ENCODE data around the gene NBDY.
"Not testable (repeated sequence)": the region's sequence is repeated elsewhere in the genome, so short reads cannot be mapped to it uniquely, and the experiment has no call there.

The NBDY gene

GRCh38 chrX:56729152-56729850 lies at the start of gene NBDY:
Gene NBDY (plus strand): TSS chrX:56729243. CDS start chrX:56729354, 111 bp downstream.
- DNase-seq (ENCODE audit: low read depth) = no peak
- TF ChIP-seq CTCF (IDR thresholded peaks at IDR 0.05; ENCODE audit: low read depth, low read length, missing control alignments) = no peak
- peak within 1 kb of the TSS; percentile 86 for H3K4me3 ChIP-seq (ENCODE audit: low read depth, low read length)

- DNase-seq (ENCODE audit: low read depth); H3K4me3 ChIP-seq (ENCODE audit: low read depth, low read length): not testable (repeated sequence)
Observed at GRCh38 chrX:56704530-56704929, 24.5 kb upstream of the NBDY start.

- DNase-seq (ENCODE audit: low read depth) = no peak
- TF ChIP-seq CTCF (IDR thresholded peaks at IDR 0.05; ENCODE audit: low read depth, low read length, missing control alignments) = peak; percentile 48
Observed at GRCh38 chrX:56726605-56727004, 2.4 kb upstream of the NBDY start.

GRCh38 chrX:56727531-56727930 lies 1.5 kb upstream of the NBDY start:
- H3K4me3 ChIP-seq (ENCODE audit: low read depth, low read length) = no peak overlapping the region
- no peak for DNase-seq (ENCODE audit: low read depth)
- no peak for TF ChIP-seq CTCF (IDR thresholded peaks at IDR 0.05; ENCODE audit: low read depth, low read length, missing control alignments)

More at GRCh38 chrX:56726605-56727004, 2.4 kb upstream of the NBDY start:
- no peak overlapping the region for H3K4me3 ChIP-seq (ENCODE audit: low read depth, low read length)

- no peak for TF ChIP-seq CTCF (IDR thresholded peaks at IDR 0.05; ENCODE audit: low read depth, low read length, missing control alignments)
- no peak overlapping the region for H3K4me3 ChIP-seq (ENCODE audit: low read depth, low read length)
- no peak for DNase-seq (ENCODE audit: low read depth)
Observed at GRCh38 chrX:56728321-56728720, 722 bp upstream of the NBDY start.

- no peak for TF ChIP-seq CTCF (IDR thresholded peaks at IDR 0.05; ENCODE audit: low read depth, low read length, missing control alignments)
- H3K4me3 ChIP-seq (ENCODE audit: low read depth, low read length) = peak overlapping the region; percentile 86; the same call in 1 of the 2 replicates
- no peak for DNase-seq (ENCODE audit: low read depth)
Observed at GRCh38 chrX:56728752-56729151, 291 bp upstream of the NBDY start.

- no peak for DNase-seq (ENCODE audit: low read depth)
- H3K4me3 ChIP-seq (ENCODE audit: low read depth, low read length) = no peak overlapping the region
- peak; percentile 52 for TF ChIP-seq CTCF (IDR thresholded peaks at IDR 0.05; ENCODE audit: low read depth, low read length, missing control alignments)
Observed at GRCh38 chrX:56733459-56734046, 4.5 kb downstream of the NBDY start.
